ENCODE measurements around the gene PEMT. TPM values are rescaled to one million over a fixed set of nuclear protein-coding genes. Genes with fewer than 3 reads are reported as not detected.
A peak's percentile ranks its signal among the peaks of the same experiment; 100 is the strongest.

The PEMT gene
- total RNA-seq, 1 experiment from 2014 or later, result 29.5 TPM

DNA sequence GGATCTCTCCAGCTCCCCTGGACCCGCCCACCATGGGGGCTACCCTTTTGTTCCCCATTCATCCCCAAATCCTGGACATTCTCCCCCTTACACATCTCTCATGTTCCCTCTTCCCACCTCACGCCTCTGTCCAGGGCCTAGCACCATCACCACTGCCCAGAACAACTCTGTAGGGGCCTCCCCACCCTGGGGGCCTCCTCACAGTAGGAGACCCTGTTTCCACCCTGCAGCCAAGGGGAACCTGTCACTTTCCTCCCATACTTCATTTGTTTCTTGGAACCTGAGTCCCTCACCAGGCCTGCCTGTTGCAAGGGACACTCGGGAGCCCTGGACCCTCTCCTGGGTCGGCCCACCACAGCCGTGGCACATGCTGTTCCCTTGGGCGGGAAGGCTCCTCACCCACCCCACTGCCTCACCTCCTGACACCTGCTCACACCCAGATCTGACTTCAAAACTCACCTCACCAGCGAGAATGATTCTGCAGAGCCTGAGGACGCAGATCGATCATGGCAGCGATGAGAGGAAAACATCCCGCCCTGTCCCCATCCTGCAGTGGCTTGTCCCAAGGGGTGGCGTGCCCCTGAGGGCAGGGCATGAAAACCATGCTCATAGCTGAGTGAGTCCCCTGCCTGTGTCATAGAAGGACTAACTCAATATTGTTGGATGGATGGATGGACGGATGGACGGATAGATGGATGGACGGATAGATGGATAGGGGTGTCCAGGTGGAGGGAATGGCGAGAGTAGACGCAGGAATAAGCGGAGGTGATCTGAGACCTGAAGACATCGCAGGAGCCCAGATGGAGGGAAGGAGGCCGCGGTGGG lies 88.6 kb downstream of the PEMT start:
- Histone ChIP-seq H3K9me3 (no peaks in the 10 kb centered on the region), H3K27me3 (replicated peaks; ENCODE audit: control insufficient read depth, insufficient read depth, low read length) (no peaks in the 10 kb centered on the region), H3K4me3 (ENCODE audit: low read depth, low read length) (no peak overlapping the region), H3K4me1 (no peaks in the 10 kb centered on the region), H3K36me3 (ENCODE audit: control insufficient read depth, insufficient read depth, low read length) (no peaks in the 10 kb centered on the region)
- POLR2A ChIA-PET, result no interaction called here
- no peaks in the 10 kb centered on the region for H3K4me1 Mint-ChIP-seq (ENCODE audit: low read depth, unreplicated experiment)
- CTCF ChIA-PET, result no interaction called here
- no TSS peak for BruUV-seq (replicated peaks)
- no peak for DNase-seq
- peaks cover 6% of the 10 kb centered on the region for H3K36me3 Mint-ChIP-seq (ENCODE audit: insufficient read depth, unreplicated experiment)
- no peaks in the 10 kb centered on the region for H3K27me3 Mint-ChIP-seq (ENCODE audit: insufficient read depth, unreplicated experiment)
- TF ChIP-seq, protein P1, sequence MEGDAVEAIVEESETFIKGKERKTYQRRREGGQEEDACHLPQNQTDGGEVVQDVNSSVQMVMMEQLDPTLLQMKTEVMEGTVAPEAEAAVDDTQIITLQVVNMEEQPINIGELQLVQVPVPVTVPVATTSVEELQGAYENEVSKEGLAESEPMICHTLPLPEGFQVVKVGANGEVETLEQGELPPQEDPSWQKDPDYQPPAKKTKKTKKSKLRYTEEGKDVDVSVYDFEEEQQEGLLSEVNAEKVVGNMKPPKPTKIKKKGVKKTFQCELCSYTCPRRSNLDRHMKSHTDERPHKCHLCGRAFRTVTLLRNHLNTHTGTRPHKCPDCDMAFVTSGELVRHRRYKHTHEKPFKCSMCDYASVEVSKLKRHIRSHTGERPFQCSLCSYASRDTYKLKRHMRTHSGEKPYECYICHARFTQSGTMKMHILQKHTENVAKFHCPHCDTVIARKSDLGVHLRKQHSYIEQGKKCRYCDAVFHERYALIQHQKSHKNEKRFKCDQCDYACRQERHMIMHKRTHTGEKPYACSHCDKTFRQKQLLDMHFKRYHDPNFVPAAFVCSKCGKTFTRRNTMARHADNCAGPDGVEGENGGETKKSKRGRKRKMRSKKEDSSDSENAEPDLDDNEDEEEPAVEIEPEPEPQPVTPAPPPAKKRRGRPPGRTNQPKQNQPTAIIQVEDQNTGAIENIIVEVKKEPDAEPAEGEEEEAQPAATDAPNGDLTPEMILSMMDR (IDR thresholded peaks at IDR 0.05; ENCODE audit: insufficient read depth in 1 of 2, low read depth in 1 of 2, low read length in 1 of 2, severe bottlenecking in 1 of 2, unreplicated experiment in 1 of 2), result no peak
- H3K27ac Mint-ChIP-seq (ENCODE audit: unreplicated experiment), result no peak overlapping the region
- no peak overlapping the region for H3K4me3 Mint-ChIP-seq (ENCODE audit: unreplicated experiment)
- no peaks in the 10 kb centered on the region for H3K9me3 Mint-ChIP-seq (ENCODE audit: unreplicated experiment)
- intact Hi-C loops (cut with micrococcal nuclease; ENCODE audit: unreplicated experiment), result no loop called here

DNA sequence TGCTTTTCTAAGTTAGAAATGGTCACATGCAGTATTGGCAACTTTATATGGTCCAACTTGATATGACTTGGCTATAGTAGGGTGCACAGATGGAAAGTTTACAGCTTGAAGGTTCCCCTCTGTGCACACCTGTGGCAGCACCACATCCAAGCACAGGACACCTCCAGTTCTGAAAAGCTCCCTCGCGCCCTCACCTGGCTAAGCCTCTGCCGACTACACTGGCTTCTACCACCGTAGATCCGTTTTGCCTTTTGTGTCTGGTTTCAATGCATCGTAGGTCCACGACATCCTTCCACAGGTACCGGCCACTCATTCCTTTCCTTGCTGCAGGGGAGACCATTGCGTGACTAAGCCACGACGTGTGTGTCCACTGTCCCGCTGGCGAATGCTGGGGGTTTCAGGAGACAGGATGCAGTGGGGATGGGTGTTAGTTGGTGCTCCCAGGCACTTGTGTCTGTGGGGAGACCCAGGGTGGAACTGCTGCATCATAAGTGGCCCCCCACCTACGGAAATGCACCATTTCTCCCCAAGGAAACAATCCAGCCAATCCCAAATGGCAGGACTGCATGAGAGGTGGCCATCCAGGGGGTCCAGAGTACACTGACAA lies 90.4 kb downstream of the PEMT start:
- DNase-seq, result peak in 1 of 2 experiments; percentile 58
- Mint-ChIP-seq H3K36me3 (ENCODE audit: insufficient read depth, unreplicated experiment) (peaks cover 6% of the 10 kb centered on the region), H3K27me3 (ENCODE audit: insufficient read depth, unreplicated experiment) (no peaks in the 10 kb centered on the region), H3K4me3 (ENCODE audit: unreplicated experiment) (no peak overlapping the region), H3K9me3 (ENCODE audit: unreplicated experiment) (no peaks in the 10 kb centered on the region), H3K4me1 (ENCODE audit: low read depth, unreplicated experiment) (no peaks in the 10 kb centered on the region), H3K27ac (ENCODE audit: unreplicated experiment) (no peak overlapping the region)
- ChIA-PET POLR2A (no interaction called here), CTCF (interaction anchor here (0.6 to 1.7 kb wide), 3 partner anchors 37 to 113 kb away, joined by 3 to 7 read pairs (median 7); no protein-coding TSS in a partner anchor)
- intact Hi-C loops (cut with micrococcal nuclease; ENCODE audit: unreplicated experiment), result loop anchor here (1.0 kb wide), 1 partner anchor 67 kb away; no protein-coding TSS in a partner anchor
- H3K27me3 ChIP-seq (replicated peaks; ENCODE audit: control insufficient read depth, insufficient read depth, low read length), result no peaks in the 10 kb centered on the region
- no TSS peak for BruUV-seq (replicated peaks)
- no peaks in the 10 kb centered on the region for H3K9me3 ChIP-seq
- peaks cover 4% of the 10 kb centered on the region; the same call in 1 of the 2 replicates for H3K4me1 ChIP-seq
- no peaks in the 10 kb centered on the region for H3K36me3 ChIP-seq (ENCODE audit: control insufficient read depth, insufficient read depth, low read length)
- TF ChIP-seq, protein P1 (IDR thresholded peaks at IDR 0.05; ENCODE audit: insufficient read depth in 1 of 2, low read depth in 1 of 2, low read length in 1 of 2, severe bottlenecking in 1 of 2, unreplicated experiment in 1 of 2), result peak in 1 of 2 experiments; percentile 56
- H3K4me3 ChIP-seq (ENCODE audit: low read depth, low read length), result no peak overlapping the region

DNA sequence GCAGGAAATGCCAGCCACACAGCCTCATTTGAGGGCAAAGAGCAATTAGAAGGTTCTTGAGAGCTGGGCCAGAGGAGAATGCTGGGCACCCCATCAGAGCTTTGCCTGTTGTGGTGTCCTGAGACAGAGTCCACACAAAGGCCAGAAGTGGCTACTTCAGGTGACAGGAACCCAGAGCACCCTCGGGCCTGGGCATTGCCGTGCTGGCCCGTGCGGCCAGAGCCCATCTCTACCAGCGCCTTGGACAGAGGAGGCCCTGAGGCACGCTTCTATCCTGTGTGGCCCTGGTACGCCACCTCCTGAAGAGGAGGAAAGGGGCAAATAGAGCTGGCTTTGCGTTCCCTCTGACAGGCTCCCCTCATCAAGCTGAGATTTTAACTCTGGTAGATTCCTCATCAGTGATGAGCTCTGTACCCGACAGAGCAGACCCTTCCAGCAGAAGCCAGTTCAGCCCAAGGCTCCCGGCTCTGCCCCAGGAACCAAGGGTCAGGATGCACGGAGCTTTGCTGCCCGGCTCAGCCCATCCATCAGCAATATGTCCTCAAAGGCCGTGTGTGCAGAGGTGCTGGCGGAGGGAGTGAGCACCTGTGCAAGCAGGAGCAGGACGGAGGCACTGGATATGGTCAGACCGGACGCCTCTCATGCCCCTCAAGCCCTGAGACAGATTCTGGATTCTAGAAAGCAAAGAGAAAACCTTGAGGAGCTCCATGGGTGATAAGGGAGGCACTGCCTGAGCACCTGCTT lies 91.9 kb downstream of the PEMT start:
- intact Hi-C loops (cut with micrococcal nuclease; ENCODE audit: unreplicated experiment), result no loop called here
- TF ChIP-seq, protein P1 (IDR thresholded peaks at IDR 0.05; ENCODE audit: insufficient read depth in 1 of 2, low read depth in 1 of 2, low read length in 1 of 2, severe bottlenecking in 1 of 2, unreplicated experiment in 1 of 2), result no peak
- Histone ChIP-seq H3K36me3 (ENCODE audit: control insufficient read depth, insufficient read depth, low read length) (no peaks in the 10 kb centered on the region), H3K4me3 (ENCODE audit: low read depth, low read length) (no peak overlapping the region), H3K9me3 (no peaks in the 10 kb centered on the region), H3K4me1 (peaks cover 4% of the 10 kb centered on the region; the same call in 1 of the 2 replicates), H3K27me3 (replicated peaks; ENCODE audit: control insufficient read depth, insufficient read depth, low read length) (no peaks in the 10 kb centered on the region)
- ChIA-PET CTCF (interaction anchor here (0.6 to 1.7 kb wide), 4 partner anchors 10 to 135 kb away, joined by 3 to 7 read pairs (median 4); no protein-coding TSS in a partner anchor), POLR2A (no interaction called here)
- Mint-ChIP-seq H3K27ac (ENCODE audit: unreplicated experiment) (no peak overlapping the region), H3K4me1 (ENCODE audit: low read depth, unreplicated experiment) (peaks cover 6% of the 10 kb centered on the region), H3K9me3 (ENCODE audit: unreplicated experiment) (no peaks in the 10 kb centered on the region), H3K27me3 (ENCODE audit: insufficient read depth, unreplicated experiment) (no peaks in the 10 kb centered on the region), H3K4me3 (ENCODE audit: unreplicated experiment) (no peak overlapping the region), H3K36me3 (ENCODE audit: insufficient read depth, unreplicated experiment) (peaks cover 21% of the 10 kb centered on the region)
- no peak for DNase-seq
- BruUV-seq (replicated peaks), result no TSS peak
